AG08395 (cell line): ENCODE measurements around the gene LIN28A.
"Not testable (repeated sequence)": the region's sequence is repeated elsewhere in the genome, so short reads cannot be mapped to it uniquely, and the experiment has no call there.

ENCODE experiments used
- DNase-seq: peaks from one replicate; pipeline ENCODE4 v3.0.0; 2012; ENCODE audit warnings: mixed read lengths, low spot score

The LIN28A gene

GRCh38 chr1:26410706-26411623 is at the start of gene LIN28A:
LIN28A (plus strand) TSS chr1:26410817; CDS start chr1:26410892, 75 bp downstream.
- no peak for DNase-seq

- no peak for DNase-seq
Observed at GRCh38 chr1:26361605-26362122, 49.0 kb upstream of the LIN28A start.

- no peak for DNase-seq
Observed at GRCh38 chr1:26362331-26362730, 48.3 kb upstream of the LIN28A start.

- peak; percentile 80 for DNase-seq
Observed at GRCh38 chr1:26363549-26364448, 46.8 kb upstream of the LIN28A start.

GRCh38 chr1:26364956-26365355 is 45.7 kb upstream of the LIN28A start:
- DNase-seq, result no peak

- DNase-seq, result no peak
Observed at GRCh38 chr1:26367441-26367840, 43.2 kb upstream of the LIN28A start.

GRCh38 chr1:26368006-26368405 is 42.6 kb upstream of the LIN28A start:
- no peak for DNase-seq

- no peak for DNase-seq
Observed at GRCh38 chr1:26368486-26368885, 42.1 kb upstream of the LIN28A start.

- no peak for DNase-seq
Observed at GRCh38 chr1:26370591-26371382, 39.8 kb upstream of the LIN28A start.

GRCh38 chr1:26372039-26372438 is 38.6 kb upstream of the LIN28A start:
- peak; percentile 39 for DNase-seq

GRCh38 chr1:26372611-26373010 is 38.0 kb upstream of the LIN28A start, which contains the start of gene ZNF683:
ZNF683 (minus strand) TSS chr1:26372750; CDS start chr1:26368571, 4,179 bp downstream.
- DNase-seq, result not testable (repeated sequence)

GRCh38 chr1:26373281-26373680 is 37.3 kb upstream of the LIN28A start:
- DNase-seq, result no peak

- DNase-seq, result no peak
Observed at GRCh38 chr1:26373789-26374188, 36.8 kb upstream of the LIN28A start.

- not testable (repeated sequence) for DNase-seq
Observed at GRCh38 chr1:26374361-26374760, 36.3 kb upstream of the LIN28A start.

- no peak for DNase-seq
Observed at GRCh38 chr1:26375081-26375480, 35.5 kb upstream of the LIN28A start.

GRCh38 chr1:26376050-26376449 is 34.6 kb upstream of the LIN28A start:
- DNase-seq, result no peak

GRCh38 chr1:26378088-26378878 is 32.3 kb upstream of the LIN28A start:
- peak; percentile 94 for DNase-seq

GRCh38 chr1:26378879-26379251 is 31.8 kb upstream of the LIN28A start:
- DNase-seq, result no peak

- DNase-seq, result no peak
Observed at GRCh38 chr1:26384076-26384475, 26.5 kb upstream of the LIN28A start.

GRCh38 chr1:26385063-26385462 is 25.6 kb upstream of the LIN28A start:
- DNase-seq, result not testable (repeated sequence)

GRCh38 chr1:26387447-26387846 is 23.2 kb upstream of the LIN28A start:
- no peak for DNase-seq
